Lower lobe of right lung (tissue), 2 donors: ENCODE data around the gene NRXN2. TPM values are rescaled to one million over a fixed set of nuclear protein-coding genes. Genes with fewer than 3 reads are reported as not detected.
"Not testable (repeated sequence)": the region's sequence is repeated elsewhere in the genome, so short reads cannot be mapped to it uniquely, and the experiment has no call there.

ENCODE experiments used
- ATAC-seq, 2 donors: fragments of 200-7000 bp; cut with Tn5 transposase; one replicate each; pipeline ENCODE4 v1.9.1; 2020 to 2022; ENCODE audit warnings: mild to moderate bottlenecking in 2 of 2, moderate library complexity in 2 of 2
- DNase-seq: peaks from one replicate; pipeline ENCODE4 v3.0.0-alpha.2; 2020
- H3K27ac ChIP-seq: fragments of 200-600 bp; one replicate; pipeline ENCODE4 v1.8.0; 2022
- H3K27me3 ChIP-seq: fragments of 200-600 bp; one replicate; pipeline ENCODE4 v1.8.0; 2022; ENCODE audit warnings: low read depth
- H3K36me3 ChIP-seq: fragments of 200-600 bp; one replicate; pipeline ENCODE4 v1.8.0; 2022; ENCODE audit warnings: mild to moderate bottlenecking
- H3K4me1 ChIP-seq: fragments of 200-600 bp; one replicate; pipeline ENCODE4 v1.8.0; 2022
- H3K4me3 ChIP-seq: fragments of 200-600 bp; one replicate; pipeline ENCODE4 v1.8.0; 2022; ENCODE audit warnings: mild to moderate bottlenecking
- H3K9me3 ChIP-seq: fragments of 200-600 bp; one replicate; pipeline ENCODE4 v1.8.0; 2022
- intact Hi-C: fragments of 100-400 bp; cut with DNase I; formaldehyde crosslinking; loops from one replicate; pipeline ENCODE4 v1.11.0; 2022
- total RNA-seq: library from RNA; stranded (reverse); fragmentation: NEBNext Ultra II Directional; extraction: Animal tissue kit (Norgen Biotek cat#: 25700); gene quantifications from one replicate; pipeline ENCODE4 v1.2.1, GENCODE V29; 2021
- TF ChIP-seq, protein P1 (sequence below): fragments of 200-600 bp; IDR thresholded peaks from one replicate; pipeline ENCODE4 v1.8.0; 2022; ENCODE audit warnings: antibody characterized with exemption, mild to moderate bottlenecking
- donor health status: DM: no; HTN: yes; CAD: no; lungs with severe emphysema.

The NRXN2 gene
- total RNA-seq, 1 donor from 2014 or later, result 1.7 TPM

- ATAC-seq (no peak), DNase-seq (no peak)
- H3K9me3 ChIP-seq, result no peaks in the 10 kb centered on the region
- TF ChIP-seq, protein P1, sequence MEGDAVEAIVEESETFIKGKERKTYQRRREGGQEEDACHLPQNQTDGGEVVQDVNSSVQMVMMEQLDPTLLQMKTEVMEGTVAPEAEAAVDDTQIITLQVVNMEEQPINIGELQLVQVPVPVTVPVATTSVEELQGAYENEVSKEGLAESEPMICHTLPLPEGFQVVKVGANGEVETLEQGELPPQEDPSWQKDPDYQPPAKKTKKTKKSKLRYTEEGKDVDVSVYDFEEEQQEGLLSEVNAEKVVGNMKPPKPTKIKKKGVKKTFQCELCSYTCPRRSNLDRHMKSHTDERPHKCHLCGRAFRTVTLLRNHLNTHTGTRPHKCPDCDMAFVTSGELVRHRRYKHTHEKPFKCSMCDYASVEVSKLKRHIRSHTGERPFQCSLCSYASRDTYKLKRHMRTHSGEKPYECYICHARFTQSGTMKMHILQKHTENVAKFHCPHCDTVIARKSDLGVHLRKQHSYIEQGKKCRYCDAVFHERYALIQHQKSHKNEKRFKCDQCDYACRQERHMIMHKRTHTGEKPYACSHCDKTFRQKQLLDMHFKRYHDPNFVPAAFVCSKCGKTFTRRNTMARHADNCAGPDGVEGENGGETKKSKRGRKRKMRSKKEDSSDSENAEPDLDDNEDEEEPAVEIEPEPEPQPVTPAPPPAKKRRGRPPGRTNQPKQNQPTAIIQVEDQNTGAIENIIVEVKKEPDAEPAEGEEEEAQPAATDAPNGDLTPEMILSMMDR, result no peak
- peaks cover 42% of the 10 kb centered on the region for H3K27me3 ChIP-seq
- H3K36me3 ChIP-seq, result no peaks in the 10 kb centered on the region
- intact Hi-C loops, result no loop called here
- no peak overlapping the region for H3K4me3 ChIP-seq
- no peak overlapping the region for H3K27ac ChIP-seq
- H3K4me1 ChIP-seq, result peaks cover 5% of the 10 kb centered on the region
Observed at GRCh38 chr11:64672875-64673274, 50.1 kb downstream of the NRXN2 start.

DNA sequence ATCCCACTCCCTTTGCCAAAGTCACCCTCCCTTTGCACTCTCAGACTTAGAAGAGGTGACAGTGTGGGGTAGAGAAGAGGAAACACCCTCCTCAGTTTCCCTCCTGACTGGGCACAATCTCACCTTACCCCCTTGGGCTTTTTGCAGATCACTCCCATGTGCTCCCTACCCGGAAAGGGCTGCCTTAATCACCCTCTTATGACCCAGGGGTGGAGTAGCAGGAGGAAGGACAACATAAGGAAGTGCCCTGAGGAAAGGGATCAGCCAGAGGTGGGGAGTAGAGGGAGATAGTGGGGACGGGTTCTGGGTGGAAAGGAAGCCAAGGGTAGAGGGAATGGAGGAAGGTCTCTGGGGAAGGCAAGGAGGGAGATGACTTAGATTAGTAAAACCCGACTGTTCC is 52.0 kb downstream of the NRXN2 start:
- Histone ChIP-seq H3K27ac (no peak overlapping the region), H3K27me3 (peaks cover 33% of the 10 kb centered on the region), H3K9me3 (no peaks in the 10 kb centered on the region), H3K4me3 (no peak overlapping the region), H3K4me1 (peaks cover 5% of the 10 kb centered on the region), H3K36me3 (no peaks in the 10 kb centered on the region)
- DNase-seq, result no peak
- intact Hi-C loops, result no loop called here
- peak; percentile 22 to 41 for ATAC-seq
- TF ChIP-seq, protein P1, result no peak

DNA sequence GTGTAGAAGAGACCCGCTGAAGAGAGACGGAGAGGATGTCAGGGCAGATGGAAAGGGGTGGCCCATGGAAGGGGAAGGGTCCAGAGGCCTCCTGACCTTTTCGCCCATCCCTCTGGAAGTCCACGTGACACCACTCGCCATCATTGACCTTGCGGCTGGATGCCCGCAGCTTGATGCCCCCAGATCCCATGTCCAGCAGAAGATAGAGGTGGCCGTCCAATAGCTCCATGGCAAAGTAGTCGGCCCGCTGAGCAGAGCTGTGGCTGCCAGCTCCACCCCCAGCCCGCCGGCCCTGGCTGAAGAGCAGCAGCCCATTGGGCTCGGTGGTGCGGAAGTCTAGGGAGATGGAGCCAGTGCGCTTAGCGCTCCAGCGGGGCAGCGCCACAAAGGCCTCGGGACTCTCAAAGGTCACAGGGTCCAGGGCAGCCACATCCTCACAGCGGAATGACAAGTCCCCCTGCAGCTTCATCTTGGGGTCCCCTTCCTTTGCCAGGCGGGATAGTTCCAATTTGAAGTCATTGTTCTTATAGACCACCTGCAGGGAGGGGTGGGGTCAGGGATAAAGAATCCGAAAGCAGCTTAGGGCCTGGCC is 55.7 kb downstream of the NRXN2 start:
- intact Hi-C loops, result no loop called here
- peak; percentile 26 for DNase-seq
- ATAC-seq, result no peak
- TF ChIP-seq, protein P1, result no peak
- no peaks in the 10 kb centered on the region for H3K4me1 ChIP-seq
- no peak overlapping the region for H3K4me3 ChIP-seq
- H3K27ac ChIP-seq, result no peak overlapping the region
- peaks cover 20% of the 10 kb centered on the region for H3K27me3 ChIP-seq
- H3K36me3 ChIP-seq, result no peaks in the 10 kb centered on the region
- no peaks in the 10 kb centered on the region for H3K9me3 ChIP-seq

- no peaks in the 10 kb centered on the region for H3K36me3 ChIP-seq
- TF ChIP-seq, protein P1, result no peak
- H3K27me3 ChIP-seq, result peaks cover 8% of the 10 kb centered on the region
- DNase-seq (peak; percentile 39), ATAC-seq (peak in 1 of 2 donors; percentile 16)
- H3K9me3 ChIP-seq, result no peaks in the 10 kb centered on the region
- no peak overlapping the region for H3K4me3 ChIP-seq
- intact Hi-C loops, result no loop called here
- no peaks in the 10 kb centered on the region for H3K4me1 ChIP-seq
- H3K27ac ChIP-seq, result no peak overlapping the region
Observed at GRCh38 chr11:64665411-64665821, 57.6 kb downstream of the NRXN2 start.

DNA sequence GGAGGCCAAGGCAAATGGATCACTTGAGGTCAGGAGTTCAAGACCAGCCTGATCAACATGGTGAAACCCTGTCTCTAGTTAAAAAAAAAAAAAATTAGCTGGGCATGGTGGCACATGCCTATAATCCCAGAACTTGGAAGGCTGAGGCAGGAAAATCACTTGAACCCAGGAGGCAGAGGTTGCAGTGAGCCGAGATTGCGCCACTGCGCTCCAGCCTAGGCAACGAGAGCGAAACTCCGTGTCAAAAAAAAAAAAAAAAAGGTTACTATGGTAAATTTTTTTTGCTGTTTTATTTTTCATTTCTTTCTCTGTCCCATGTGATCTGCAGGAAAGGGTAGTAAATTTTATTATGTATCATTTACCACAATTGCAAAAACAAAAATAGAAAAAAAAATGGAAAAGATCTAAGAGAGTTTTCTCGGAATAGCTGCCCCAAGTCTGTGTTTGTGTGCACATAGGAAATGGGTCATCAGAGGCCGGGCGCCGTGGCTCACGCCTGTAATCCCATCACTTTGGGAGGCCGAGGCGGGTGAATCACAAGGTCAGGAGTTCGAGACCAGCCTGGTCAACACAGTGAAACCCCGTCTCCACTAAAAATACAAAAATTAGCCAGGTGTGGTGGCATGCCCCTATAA is 58.6 kb downstream of the NRXN2 start:
- H3K36me3 ChIP-seq, intact Hi-C loops, ATAC-seq, H3K4me3 ChIP-seq, H3K4me1 ChIP-seq, H3K27ac ChIP-seq, H3K9me3 ChIP-seq, H3K27me3 ChIP-seq: not testable (repeated sequence)
- peak; percentile 47 for DNase-seq

GRCh38 chr11:64663656-64664055 is 59.3 kb downstream of the NRXN2 start:
- Histone ChIP-seq H3K9me3 (no peaks in the 10 kb centered on the region), H3K36me3 (no peaks in the 10 kb centered on the region), H3K4me1 (no peaks in the 10 kb centered on the region), H3K27ac (no peak overlapping the region), H3K27me3 (peaks cover 6% of the 10 kb centered on the region), H3K4me3 (no peak overlapping the region)
- TF ChIP-seq, protein P1, result no peak
- no peak for DNase-seq
- ATAC-seq, result no peak
- intact Hi-C loops, result no loop called here
